ENCODE measurements around the gene SYNGR1.

GRCh38 chr22:39325392-39325932, 24.3 kb upstream of the SYNGR1 start:
- TF ChIP-seq CTCF (IDR thresholded peaks at IDR 0.05): no peak
- TF ChIP-seq EP300 (IDR thresholded peaks at IDR 0.05): no peak
